GM23338 (cell line): Measurements from ENCODE around the gene C10orf71. TPM values are rescaled to one million over a fixed set of nuclear protein-coding genes. Genes with fewer than 3 reads are reported as not detected.

ENCODE experiments used
- ATAC-seq: fragments of 200-7000 bp; cut with Tn5 transposase; 3 replicates; pipeline ENCODE4 v1.9.1; 2020
- DNase-seq: peaks from one replicate; pipeline ENCODE4 v3.0.0-alpha.2; 2015; ENCODE audit warnings: low spot score
- H2AFZ ChIP-seq: fragments of 200-600 bp; sonication (generic); 2 replicates; pipeline ENCODE4 v1.8.0; 2016; ENCODE audit warnings: antibody characterized with exemption, mild to moderate bottlenecking, moderate library complexity
- H3F3A ChIP-seq: fragments of 200-600 bp; sonication (generic); replicated peaks from 2 replicates; pipeline ENCODE4 v1.8.0; 2017; ENCODE audit warnings: antibody characterized with exemption, mixed run types, low read depth
- H3K27ac ChIP-seq: fragments of 200-600 bp; sonication (generic); 2 replicates; pipeline ENCODE4 v1.6.1; 2016; ENCODE audit warnings: low read depth
- H3K27me3 ChIP-seq: fragments of 200-600 bp; sonication (generic); 2 replicates; pipeline ENCODE4 v1.8.0; 2016; ENCODE audit warnings: mild to moderate bottlenecking, mixed run types, moderate library complexity; ENCODE audit not compliant: insufficient read depth
- H3K36me3 ChIP-seq: fragments of 200-600 bp; sonication (generic); 2 replicates; pipeline ENCODE4 v1.8.0; 2016; ENCODE audit warnings: mild to moderate bottlenecking; ENCODE audit not compliant: insufficient read depth
- H3K4me1 ChIP-seq: fragments of 200-600 bp; sonication (generic); 2 replicates; pipeline ENCODE4 v1.8.0; 2016; ENCODE audit warnings: mild to moderate bottlenecking, moderate library complexity; ENCODE audit not compliant: insufficient read depth
- H3K4me2 ChIP-seq: fragments of 200-600 bp; sonication (generic); 2 replicates; pipeline ENCODE4 v1.7.1; 2017; ENCODE audit warnings: mixed run types
- H3K4me3 ChIP-seq: fragments of 200-600 bp; sonication (generic); 2 replicates; pipeline ENCODE4 v1.6.1; 2016; ENCODE audit warnings: mixed run types
- H3K79me2 ChIP-seq: fragments of 200-600 bp; sonication (generic); replicated peaks from 2 replicates; pipeline ENCODE4 v1.8.0; 2017; ENCODE audit warnings: mild to moderate bottlenecking; ENCODE audit not compliant: insufficient read depth
- H3K9me2 ChIP-seq: fragments of 200-600 bp; sonication (generic); 2 replicates; pipeline ENCODE4 v1.8.0; 2017; ENCODE audit not compliant: insufficient read depth
- H4K20me1 ChIP-seq: fragments of 200-600 bp; sonication (generic); replicated peaks from 2 replicates; pipeline ENCODE4 v1.8.0; 2017; ENCODE audit warnings: mild to moderate bottlenecking; ENCODE audit not compliant: insufficient read depth
- H3K27ac Mint-ChIP-seq: 2 replicates; pipeline ENCODE4 v1.8.0; 2020; ENCODE audit warnings: inconsistent platforms, mild to moderate bottlenecking, moderate library complexity, mixed read lengths
- H3K27me3 Mint-ChIP-seq: 3 replicates; pipeline ENCODE4 v1.8.0; 2022; ENCODE audit warnings: low read depth, mild to moderate bottlenecking, moderate library complexity, mixed read lengths, inconsistent platforms; ENCODE audit not compliant: insufficient read depth, poor library complexity
- H3K36me3 Mint-ChIP-seq: 3 replicates; pipeline ENCODE4 v1.8.0; 2021; ENCODE audit warnings: low read depth, mild to moderate bottlenecking, inconsistent platforms, moderate library complexity, mixed read lengths
- H3K4me1 Mint-ChIP-seq: 3 replicates; pipeline ENCODE4 v1.8.0; 2020; ENCODE audit warnings: mild to moderate bottlenecking, inconsistent platforms, mixed read lengths
- H3K4me3 Mint-ChIP-seq: 3 replicates; pipeline ENCODE4 v1.8.0; 2021; ENCODE audit warnings: moderate library complexity, mild to moderate bottlenecking, inconsistent platforms, mixed read lengths
- H3K9me3 Mint-ChIP-seq: 3 replicates; pipeline ENCODE4 v1.8.0; 2020; ENCODE audit warnings: moderate library complexity, mild to moderate bottlenecking, inconsistent platforms, mixed read lengths
- CREB1 ChIP-seq: fragments of 250-450 bp; sonication (Bioruptor Pico); IDR thresholded peaks from 2 replicates; pipeline ENCODE4 v1.5.0; 2020; ENCODE audit warnings: low read depth, mild to moderate bottlenecking, moderate library complexity
- ETS1 ChIP-seq: IDR thresholded peaks from 2 replicates; pipeline ENCODE4 v1.6.1; 2016; ENCODE audit warnings: antibody characterized with exemption
- EZH2 ChIP-seq: fragments of 200-600 bp; sonication (generic); IDR thresholded peaks from one replicate; pipeline ENCODE4 v1.8.0; 2017; ENCODE audit warnings: antibody characterized with exemption, mild to moderate bottlenecking, low read depth; ENCODE audit not compliant: unreplicated experiment
- JUNB ChIP-seq: IDR thresholded peaks from one replicate; pipeline ENCODE4 v1.6.1; 2016; ENCODE audit warnings: antibody characterized with exemption; ENCODE audit not compliant: unreplicated experiment
- NANOG ChIP-seq: IDR thresholded peaks from 2 replicates; pipeline ENCODE4 v1.6.1; 2016; ENCODE audit warnings: antibody characterized with exemption, borderline replicate concordance
- POLR2AphosphoS5 ChIP-seq: IDR thresholded peaks from 2 replicates; pipeline ENCODE4 v1.6.1; 2016; ENCODE audit warnings: antibody characterized with exemption, low read depth
- STAT1 ChIP-seq: IDR thresholded peaks from one replicate; pipeline ENCODE4 v1.6.1; 2016; ENCODE audit warnings: antibody characterized with exemption; ENCODE audit not compliant: unreplicated experiment
- ZNF114 ChIP-seq: fragments of 250-450 bp; sonication (Bioruptor Pico); IDR thresholded peaks from 2 replicates; pipeline ENCODE4 v1.5.0; 2020; ENCODE audit warnings: mild to moderate bottlenecking, moderate library complexity
- ZNF462 ChIP-seq: fragments of 250-450 bp; sonication (Bioruptor Pico); IDR thresholded peaks from 2 replicates; pipeline ENCODE4 v1.5.0; 2020; ENCODE audit warnings: mild to moderate bottlenecking, moderate library complexity
- polyA plus RNA-seq: library from polyadenylated mRNA; unstranded; fragments of >200 nt; fragmentation: Nextera tagmentation; extraction: Ambion mirVana; gene quantifications from 2 replicates; pipeline ENCODE4 v1.2.1, GENCODE V29; 2016
- total RNA-seq: library from RNA; depleted of rRNA; stranded (reverse); fragments of >200 nt; shearing (Covaris generic); gene quantifications from 2 replicates; pipeline ENCODE4 v1.2.3, GENCODE V29; 2014; rRNA removed

Gene C10orf71
- total and polyA plus RNA-seq, 2 experiments from 2014 or later: not detected

GRCh38 chr10:49374740-49375139 lies 75.8 kb downstream of the C10orf71 start (continued):
- TF ChIP-seq EZH2 (no peak), ZNF114 (no peak), STAT1 (no peak), CREB1 (CRISPR knock-in tag) (no peak), NANOG (no peak)

GRCh38 chr10:49375611-49376010 lies 76.6 kb downstream of the C10orf71 start:
- Histone ChIP-seq H3K36me3 (no peaks in the 10 kb centered on the region), H3K4me3 (no peak overlapping the region), H3K27ac (no peak overlapping the region), H3F3A (no peaks in the 10 kb centered on the region), H2AFZ (no peak overlapping the region), H3K79me2 (no peaks in the 10 kb centered on the region), H3K27me3 (no peaks in the 10 kb centered on the region), H3K9me2 (peaks cover 3% of the 10 kb centered on the region; the same call in 1 of the 2 replicates), H3K4me2 (no peak overlapping the region), H3K4me1 (no peaks in the 10 kb centered on the region), H4K20me1 (no peaks in the 10 kb centered on the region)
- H3K4me3 Mint-ChIP-seq: no peak overlapping the region
- DNase-seq (no peak), ATAC-seq (no peak)
- TF ChIP-seq ZNF462 (CRISPR knock-in tag) (no peak), EZH2 (no peak), JUNB (no peak), NANOG (no peak), POLR2AphosphoS5 (no peak), ETS1 (no peak), STAT1 (no peak)
- H3K36me3 Mint-ChIP-seq: no peaks in the 10 kb centered on the region
- peaks cover 4% of the 10 kb centered on the region for H3K27me3 Mint-ChIP-seq
- H3K27ac Mint-ChIP-seq: no peak overlapping the region
- H3K4me1 Mint-ChIP-seq: no peaks in the 10 kb centered on the region
- no peaks in the 10 kb centered on the region for H3K9me3 Mint-ChIP-seq

Other genes starting within 250 kb of the C10orf71 start
- gene VSTM4, start 183.6 kb upstream of the C10orf71 start, total RNA-seq: 0.23 and 0.66 TPM in 2 replicates
- 0.21 and 0.56 TPM in 2 replicates for gene VSTM4, start 183.6 kb upstream of the C10orf71 start, polyA plus RNA-seq
- gene FAM170B, start 165.1 kb upstream of the C10orf71 start, total RNA-seq: not detected in 2 replicates
- not detected in 2 replicates for gene FAM170B, start 165.1 kb upstream of the C10orf71 start, polyA plus RNA-seq
- not detected in 2 replicates for gene TMEM273, start 110.8 kb upstream of the C10orf71 start, total RNA-seq
- gene TMEM273, start 110.8 kb upstream of the C10orf71 start, polyA plus RNA-seq: not detected in 2 replicates
- not detected in 2 replicates for gene DRGX, start 96.9 kb downstream of the C10orf71 start, total RNA-seq
- gene DRGX, start 96.9 kb downstream of the C10orf71 start, polyA plus RNA-seq: not detected in 2 replicates
- gene ERCC6, start 240.0 kb downstream of the C10orf71 start, total RNA-seq: 10.1 and 13.8 TPM in 2 replicates
- gene ERCC6, start 240.0 kb downstream of the C10orf71 start, polyA plus RNA-seq: 2.5 and 4.0 TPM in 2 replicates